Nephron (organoid): ENCODE results near the gene GLP1R.

Source experiments
- H3K27ac Mint-ChIP-seq, 3 experiments: 2 replicates each; pipeline ENCODE4 v1.8.0; 2020; ENCODE audit warnings: mixed read lengths in 3 of 3, mild to moderate bottlenecking in 2 of 3, moderate library complexity in 1 of 3
- H3K27me3 Mint-ChIP-seq: 2 replicates; pipeline ENCODE4 v1.8.0; 2021; ENCODE audit warnings: low read depth, mild to moderate bottlenecking, moderate library complexity, mixed read lengths
- H3K36me3 Mint-ChIP-seq: 2 replicates; pipeline ENCODE4 v1.8.0; 2020; ENCODE audit warnings: low read depth, mixed read lengths
- H3K4me1 Mint-ChIP-seq: 2 replicates; pipeline ENCODE4 v1.8.0; 2020; ENCODE audit warnings: mixed read lengths
- H3K4me3 Mint-ChIP-seq, 3 experiments: 2 replicates each; pipeline ENCODE4 v1.8.0; 2020; ENCODE audit warnings: mild to moderate bottlenecking in 3 of 3, mixed read lengths in 3 of 3, moderate library complexity in 2 of 3
- H3K9me3 Mint-ChIP-seq: 2 replicates; pipeline ENCODE4 v1.8.0; 2020; ENCODE audit warnings: mixed read lengths
- TF ChIP-seq, protein P1 (sequence below), 3 experiments: fragments of 200-600 bp; sonication (generic); IDR thresholded peaks; one replicate each; pipeline ENCODE4 v1.5.0; 2021; ENCODE audit warnings: antibody characterized with exemption in 3 of 3; ENCODE audit not compliant: unreplicated experiment in 3 of 3

The GLP1R gene

DNA sequence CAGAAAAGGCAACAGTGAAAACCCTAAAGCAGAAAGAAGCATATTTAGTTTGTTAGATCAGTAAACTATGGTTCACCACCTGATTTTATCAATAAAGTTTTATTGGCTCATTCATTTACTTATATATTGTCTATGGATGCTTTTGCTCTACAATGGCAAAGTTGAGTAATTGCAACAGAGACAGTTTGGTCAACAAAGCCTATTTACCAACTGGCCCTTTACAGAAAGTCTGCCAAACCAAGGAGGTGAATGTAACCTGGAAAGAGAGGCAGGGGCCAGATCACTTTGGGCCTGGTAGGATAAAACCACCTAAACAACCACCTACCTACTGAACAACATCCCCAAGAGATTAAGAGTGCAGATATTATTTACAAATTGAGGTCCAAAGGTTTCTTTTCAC, 47.0 kb downstream of the GLP1R start:
- TF ChIP-seq, protein P1, sequence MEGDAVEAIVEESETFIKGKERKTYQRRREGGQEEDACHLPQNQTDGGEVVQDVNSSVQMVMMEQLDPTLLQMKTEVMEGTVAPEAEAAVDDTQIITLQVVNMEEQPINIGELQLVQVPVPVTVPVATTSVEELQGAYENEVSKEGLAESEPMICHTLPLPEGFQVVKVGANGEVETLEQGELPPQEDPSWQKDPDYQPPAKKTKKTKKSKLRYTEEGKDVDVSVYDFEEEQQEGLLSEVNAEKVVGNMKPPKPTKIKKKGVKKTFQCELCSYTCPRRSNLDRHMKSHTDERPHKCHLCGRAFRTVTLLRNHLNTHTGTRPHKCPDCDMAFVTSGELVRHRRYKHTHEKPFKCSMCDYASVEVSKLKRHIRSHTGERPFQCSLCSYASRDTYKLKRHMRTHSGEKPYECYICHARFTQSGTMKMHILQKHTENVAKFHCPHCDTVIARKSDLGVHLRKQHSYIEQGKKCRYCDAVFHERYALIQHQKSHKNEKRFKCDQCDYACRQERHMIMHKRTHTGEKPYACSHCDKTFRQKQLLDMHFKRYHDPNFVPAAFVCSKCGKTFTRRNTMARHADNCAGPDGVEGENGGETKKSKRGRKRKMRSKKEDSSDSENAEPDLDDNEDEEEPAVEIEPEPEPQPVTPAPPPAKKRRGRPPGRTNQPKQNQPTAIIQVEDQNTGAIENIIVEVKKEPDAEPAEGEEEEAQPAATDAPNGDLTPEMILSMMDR (IDR thresholded peaks at IDR 0.05; ENCODE audit: unreplicated experiment in 3 of 3) = no peak
- peaks cover 40% of the 10 kb centered on the region for H3K27me3 Mint-ChIP-seq
- no peak overlapping the region for H3K4me3 Mint-ChIP-seq
- H3K4me1 Mint-ChIP-seq = no peaks in the 10 kb centered on the region
- H3K27ac Mint-ChIP-seq = no peak overlapping the region
- H3K36me3 Mint-ChIP-seq = no peaks in the 10 kb centered on the region
- no peaks in the 10 kb centered on the region for H3K9me3 Mint-ChIP-seq

DNA sequence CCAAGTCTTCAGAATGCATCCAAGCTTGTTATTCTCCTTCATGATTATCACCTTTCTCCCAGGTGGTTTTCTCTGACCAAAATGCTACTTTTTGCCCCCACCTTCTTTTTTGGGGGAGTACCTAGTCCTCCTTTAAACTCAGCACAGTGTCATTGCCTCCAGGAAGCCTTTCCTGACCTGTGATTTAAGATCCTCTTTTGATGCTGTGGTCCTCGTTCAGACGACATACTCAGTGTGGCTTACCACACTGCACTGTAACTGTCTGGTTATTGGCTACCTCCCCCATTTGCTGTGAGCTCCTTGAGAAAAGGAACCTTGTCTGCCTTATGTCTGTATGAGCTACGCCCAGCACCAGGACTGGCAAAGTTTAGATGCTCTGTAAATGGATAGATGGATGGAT, 51.8 kb downstream of the GLP1R start:
- Mint-ChIP-seq H3K4me1 (peaks cover 18% of the 10 kb centered on the region), H3K9me3 (no peaks in the 10 kb centered on the region), H3K27me3 (peaks cover 14% of the 10 kb centered on the region), H3K36me3 (peaks cover 22% of the 10 kb centered on the region), H3K4me3 (no peak overlapping the region), H3K27ac (no peak overlapping the region)
- TF ChIP-seq, protein P1 (IDR thresholded peaks at IDR 0.05; ENCODE audit: unreplicated experiment in 3 of 3) = no peak

DNA sequence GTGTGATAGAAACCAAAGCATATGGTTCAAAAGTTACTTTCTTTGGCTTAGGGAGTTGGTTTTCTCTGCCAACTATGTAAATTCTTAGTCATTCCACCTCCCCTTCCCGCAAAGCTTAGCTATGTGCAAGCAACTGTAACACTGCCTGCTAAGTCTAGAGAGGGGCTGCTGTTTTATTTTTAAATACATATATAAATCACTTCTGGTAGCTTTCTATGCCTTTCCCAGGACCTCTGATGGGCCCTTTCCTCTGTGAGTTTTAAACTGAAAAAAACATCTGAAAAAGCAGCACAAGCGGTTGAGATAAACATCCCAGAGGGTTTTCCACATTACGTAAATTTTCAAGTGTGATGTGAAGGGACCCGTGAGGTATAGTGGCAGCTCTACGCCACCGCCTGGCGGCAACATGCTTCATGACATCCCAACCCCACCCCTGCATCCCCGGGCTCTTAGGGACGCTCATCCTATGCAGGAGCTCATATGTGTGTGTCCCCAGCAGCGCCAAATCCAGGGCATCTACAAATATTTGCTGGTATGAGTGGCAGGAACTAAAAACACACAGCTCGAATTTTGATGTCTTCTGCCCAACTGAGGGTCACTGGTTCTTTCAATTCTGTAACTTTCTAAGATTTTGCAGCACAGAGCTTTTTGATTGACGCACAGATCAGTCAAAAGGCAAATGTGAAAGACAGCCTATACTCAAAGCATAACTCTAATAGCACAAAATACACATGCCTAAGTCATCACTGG, 53.7 kb downstream of the GLP1R start:
- Mint-ChIP-seq H3K27ac (peak overlapping the region; percentile 8 to 66 (median 46)), H3K4me3 (no peak overlapping the region), H3K27me3 (peaks cover 17% of the 10 kb centered on the region), H3K4me1 (peaks cover 18% of the 10 kb centered on the region), H3K9me3 (no peaks in the 10 kb centered on the region), H3K36me3 (peaks cover 35% of the 10 kb centered on the region)
- TF ChIP-seq, protein P1 (IDR thresholded peaks at IDR 0.05; ENCODE audit: unreplicated experiment in 3 of 3) = peak; percentile 51 to 62 (median 52)

DNA sequence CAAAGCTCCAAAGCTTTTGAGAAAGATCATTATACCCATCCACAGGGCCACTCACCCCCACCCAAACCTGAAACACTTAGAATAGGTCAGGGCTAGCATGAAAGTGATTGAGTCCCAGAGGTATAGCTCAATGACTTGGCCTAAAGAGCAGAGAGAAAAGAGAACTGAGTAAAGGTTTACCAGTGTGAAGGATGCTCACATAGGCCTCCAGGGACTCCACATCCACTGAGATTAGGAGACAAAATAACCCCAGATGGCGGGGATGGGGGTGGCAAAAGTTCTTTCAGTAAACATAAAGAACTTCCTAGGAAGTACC, 54.2 kb downstream of the GLP1R start:
- Mint-ChIP-seq H3K36me3 (peaks cover 38% of the 10 kb centered on the region), H3K4me1 (peaks cover 18% of the 10 kb centered on the region), H3K27me3 (peaks cover 17% of the 10 kb centered on the region), H3K9me3 (no peaks in the 10 kb centered on the region), H3K27ac (peak overlapping the region in 1 of 3 experiments; percentile 8), H3K4me3 (no peak overlapping the region)
- TF ChIP-seq, protein P1 (IDR thresholded peaks at IDR 0.05; ENCODE audit: unreplicated experiment in 3 of 3) = no peak

DNA sequence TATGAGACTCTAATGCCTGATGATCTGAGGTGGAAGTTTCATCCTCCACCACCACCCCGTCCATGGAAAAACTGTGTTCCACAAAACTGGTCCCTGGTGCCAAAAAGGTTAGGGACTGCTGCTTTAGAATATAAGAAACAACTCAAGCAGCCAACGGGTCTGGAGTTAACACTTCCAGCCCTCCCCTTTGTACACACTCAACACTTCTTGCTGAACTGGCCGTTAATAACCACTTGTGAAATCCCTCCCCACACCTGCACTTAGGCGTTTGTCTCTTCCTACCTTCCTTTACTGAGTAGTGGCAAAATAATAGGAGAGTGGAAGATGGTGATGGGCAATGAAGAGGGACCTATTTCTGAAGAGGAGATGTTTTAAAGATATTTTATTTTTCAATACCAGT, 55.9 kb downstream of the GLP1R start:
- no peak overlapping the region for H3K27ac Mint-ChIP-seq
- no peaks in the 10 kb centered on the region for H3K9me3 Mint-ChIP-seq
- H3K27me3 Mint-ChIP-seq = peaks cover 7% of the 10 kb centered on the region
- peaks cover 18% of the 10 kb centered on the region for H3K4me1 Mint-ChIP-seq
- H3K36me3 Mint-ChIP-seq = peaks cover 50% of the 10 kb centered on the region
- H3K4me3 Mint-ChIP-seq = no peak overlapping the region
- TF ChIP-seq, protein P1 (IDR thresholded peaks at IDR 0.05; ENCODE audit: unreplicated experiment in 3 of 3) = no peak

DNA sequence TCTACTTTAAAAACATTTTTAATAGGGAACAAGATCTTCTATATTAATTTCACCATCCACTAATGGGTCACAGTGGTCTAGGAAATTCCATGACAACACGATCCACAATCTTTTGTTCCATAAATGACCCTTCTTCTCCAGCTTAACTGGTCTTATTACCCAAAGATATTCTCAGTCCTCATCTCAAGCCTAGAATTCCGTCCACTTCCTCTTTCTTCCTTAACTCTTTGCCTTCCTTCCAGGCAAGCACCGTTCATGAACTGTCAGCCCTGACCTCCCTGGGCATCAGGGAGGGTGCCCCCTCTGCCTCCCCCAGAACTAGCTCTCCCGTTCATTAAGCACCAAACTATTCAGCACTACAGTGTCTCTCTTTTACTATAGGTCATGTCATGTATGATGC, 58.5 kb downstream of the GLP1R start:
- Mint-ChIP-seq H3K27ac (no peak overlapping the region), H3K27me3 (peaks cover 7% of the 10 kb centered on the region), H3K4me3 (no peak overlapping the region), H3K36me3 (peaks cover 63% of the 10 kb centered on the region), H3K9me3 (no peaks in the 10 kb centered on the region), H3K4me1 (peaks cover 7% of the 10 kb centered on the region)
- TF ChIP-seq, protein P1 (IDR thresholded peaks at IDR 0.05; ENCODE audit: unreplicated experiment in 3 of 3) = no peak
